ENCODE results near the gene RXFP3.

RXFP3 gene

GRCh38 chr5:33966805-33967204 is 30.6 kb downstream of the RXFP3 start:
- Histone ChIP-seq H3K9ac (ENCODE audit: low read length) (no peak overlapping the region), H3K4me3 (ENCODE audit: low read length) (no peak overlapping the region), H3K4me1 (ENCODE audit: control insufficient read depth, low read depth, low read length) (no peaks in the 10 kb centered on the region), H3K27ac (ENCODE audit: low read length) (no peak overlapping the region), H3K27me3 (ENCODE audit: control insufficient read depth, insufficient read depth, low read length) (no peaks in the 10 kb centered on the region), H3K36me3 (ENCODE audit: control insufficient read depth, low read depth, low read length) (no peaks in the 10 kb centered on the region), H3K9me3 (ENCODE audit: control insufficient read depth, low read depth, low read length) (no peaks in the 10 kb centered on the region)

DNA sequence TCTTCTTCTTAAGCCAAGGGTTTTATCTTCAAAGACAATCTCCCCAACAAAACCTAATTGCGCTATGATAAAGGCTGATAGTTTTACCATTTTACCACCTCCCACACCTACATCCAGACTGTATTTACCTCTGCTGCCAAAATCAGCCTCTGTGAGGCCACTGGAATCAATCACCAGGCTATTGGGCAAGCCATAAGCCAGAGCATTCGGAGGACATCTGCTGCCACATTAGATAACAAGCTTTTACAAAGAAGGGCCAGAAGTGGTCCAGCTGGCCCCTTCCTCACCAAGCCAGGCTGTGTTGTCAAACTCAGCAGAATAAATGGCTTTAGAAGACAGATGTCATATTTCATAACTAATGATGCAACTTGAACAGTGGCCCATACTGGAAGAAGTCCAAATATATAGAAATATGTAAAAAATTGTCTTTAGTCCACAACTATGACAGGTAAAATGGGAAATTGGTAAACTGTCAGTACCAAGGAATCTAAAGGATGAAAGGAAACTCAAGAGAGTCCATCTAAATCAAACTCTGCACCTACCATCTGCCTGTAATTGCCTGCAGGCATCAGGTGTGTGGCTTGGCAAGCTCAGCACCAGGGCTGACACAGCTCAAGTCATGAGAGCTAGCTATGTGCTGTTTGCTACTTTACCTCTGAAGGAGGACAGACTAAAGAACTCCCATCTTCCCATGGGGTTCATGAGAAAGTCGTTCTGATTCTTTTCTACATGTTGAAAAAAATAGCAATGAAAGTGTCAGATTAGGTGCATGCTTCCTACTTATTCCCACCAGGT is 32.2 kb downstream of the RXFP3 start:
- Histone ChIP-seq H3K9me3 (ENCODE audit: control insufficient read depth, low read depth, low read length) (no peaks in the 10 kb centered on the region), H3K27me3 (ENCODE audit: control insufficient read depth, insufficient read depth, low read length) (no peaks in the 10 kb centered on the region), H3K4me3 (ENCODE audit: low read length) (no peak overlapping the region), H3K4me1 (ENCODE audit: control insufficient read depth, low read depth, low read length) (no peaks in the 10 kb centered on the region), H3K9ac (ENCODE audit: low read length) (no peak overlapping the region), H3K27ac (ENCODE audit: low read length) (no peak overlapping the region), H3K36me3 (ENCODE audit: control insufficient read depth, low read depth, low read length) (no peaks in the 10 kb centered on the region)

DNA sequence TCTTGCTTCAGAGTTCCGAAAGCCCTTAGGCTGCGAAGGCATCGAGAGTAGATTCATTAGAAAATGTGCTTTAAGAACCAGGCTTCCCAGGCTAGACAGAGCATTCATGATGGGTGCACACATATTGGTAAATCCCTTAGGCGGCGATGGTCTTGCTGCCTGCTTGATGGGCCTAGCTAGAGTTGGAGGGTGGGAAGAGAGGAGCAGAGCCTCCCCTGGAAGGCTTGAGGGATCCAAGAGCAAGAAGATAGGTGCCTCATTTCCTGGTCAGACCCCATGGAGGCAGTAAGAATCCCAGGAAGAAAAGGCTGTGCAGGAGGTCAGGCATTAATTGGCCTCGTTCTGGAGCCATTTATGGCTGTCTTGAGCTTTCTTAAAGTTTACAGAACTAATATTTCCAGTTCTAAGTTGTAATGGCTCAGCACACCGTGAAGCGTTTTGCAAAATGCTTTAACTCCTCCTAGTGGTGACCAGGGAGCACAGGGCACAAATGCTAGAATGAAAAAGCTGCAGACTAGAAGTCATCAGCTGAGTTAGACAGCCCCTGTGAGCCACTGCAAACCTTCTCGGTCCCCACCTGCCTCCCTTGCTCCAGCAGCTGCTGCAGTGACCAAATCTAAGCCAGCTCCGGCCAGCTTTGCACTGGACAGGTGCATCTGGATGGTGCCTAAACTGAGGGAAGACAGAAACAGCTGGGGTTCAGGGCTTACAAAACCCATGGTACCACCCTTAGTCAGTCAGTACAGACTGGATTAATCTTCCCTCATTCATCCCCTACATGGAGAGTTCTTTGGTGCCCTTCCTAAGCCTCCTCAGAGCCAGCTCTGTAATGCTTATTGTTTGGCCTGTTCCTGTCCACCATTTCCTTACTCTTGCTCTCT is 33.6 kb downstream of the RXFP3 start:
- Histone ChIP-seq H3K27me3 (ENCODE audit: control insufficient read depth, insufficient read depth, low read length) (no peaks in the 10 kb centered on the region), H3K4me3 (ENCODE audit: low read length) (no peak overlapping the region), H3K36me3 (ENCODE audit: control insufficient read depth, low read depth, low read length) (no peaks in the 10 kb centered on the region), H3K4me1 (ENCODE audit: control insufficient read depth, low read depth, low read length) (no peaks in the 10 kb centered on the region), H3K9ac (ENCODE audit: low read length) (no peak overlapping the region), H3K9me3 (ENCODE audit: control insufficient read depth, low read depth, low read length) (no peaks in the 10 kb centered on the region), H3K27ac (ENCODE audit: low read length) (no peak overlapping the region)

- no peaks in the 10 kb centered on the region for H3K36me3 ChIP-seq (ENCODE audit: control insufficient read depth, low read depth, low read length)
Observed at GRCh38 chr5:33973271-33973670, 37.1 kb downstream of the RXFP3 start.

GRCh38 chr5:33975852-33976251 is 39.7 kb downstream of the RXFP3 start:
- Histone ChIP-seq H3K4me1 (ENCODE audit: control insufficient read depth, low read depth, low read length) (peaks cover 19% of the 10 kb centered on the region), H3K36me3 (ENCODE audit: control insufficient read depth, low read depth, low read length) (no peaks in the 10 kb centered on the region), H3K27ac (ENCODE audit: low read length) (no peak overlapping the region), H3K4me3 (ENCODE audit: low read length) (no peak overlapping the region), H3K27me3 (ENCODE audit: control insufficient read depth, insufficient read depth, low read length) (no peaks in the 10 kb centered on the region), H3K9ac (ENCODE audit: low read length) (no peak overlapping the region), H3K9me3 (ENCODE audit: control insufficient read depth, low read depth, low read length) (no peaks in the 10 kb centered on the region)

More at GRCh38 chr5:33973271-33973670, 37.1 kb downstream of the RXFP3 start:
- no peaks in the 10 kb centered on the region for H3K9me3 ChIP-seq (ENCODE audit: control insufficient read depth, low read depth, low read length)
- no peak overlapping the region for H3K9ac ChIP-seq (ENCODE audit: low read length)
- H3K27me3 ChIP-seq (ENCODE audit: control insufficient read depth, insufficient read depth, low read length), result no peaks in the 10 kb centered on the region
- H3K4me1 ChIP-seq (ENCODE audit: control insufficient read depth, low read depth, low read length), result peaks cover 11% of the 10 kb centered on the region
- no peak overlapping the region for H3K4me3 ChIP-seq (ENCODE audit: low read length)
- H3K27ac ChIP-seq (ENCODE audit: low read length), result no peak overlapping the region

DNA sequence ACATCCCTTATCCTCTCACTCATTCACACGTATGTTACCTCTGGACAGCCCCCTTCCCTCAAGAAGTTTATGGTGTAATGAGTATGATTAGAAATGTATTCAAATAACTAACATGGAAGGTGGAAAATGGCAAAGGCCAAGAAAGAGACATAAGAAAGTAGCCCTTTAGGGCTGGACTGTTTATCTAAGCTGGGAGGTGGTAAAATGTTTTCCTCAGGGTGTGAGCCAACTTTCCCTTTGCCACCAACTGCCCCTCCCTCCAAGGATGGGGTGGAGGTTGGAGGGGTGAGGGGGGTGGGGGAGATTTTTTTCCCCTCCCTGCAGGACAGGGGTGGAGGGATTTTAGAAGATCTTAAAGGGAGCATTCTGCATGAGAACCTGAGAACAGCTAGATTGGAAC is 40.1 kb downstream of the RXFP3 start:
- H3K9me3 ChIP-seq (ENCODE audit: control insufficient read depth, low read depth, low read length), result no peaks in the 10 kb centered on the region
- peaks cover 19% of the 10 kb centered on the region for H3K4me1 ChIP-seq (ENCODE audit: control insufficient read depth, low read depth, low read length)
- no peak overlapping the region for H3K9ac ChIP-seq (ENCODE audit: low read length)
- no peak overlapping the region for H3K27ac ChIP-seq (ENCODE audit: low read length)
- no peaks in the 10 kb centered on the region for H3K27me3 ChIP-seq (ENCODE audit: control insufficient read depth, insufficient read depth, low read length)
- H3K4me3 ChIP-seq (ENCODE audit: low read length), result no peak overlapping the region
- no peaks in the 10 kb centered on the region for H3K36me3 ChIP-seq (ENCODE audit: control insufficient read depth, low read depth, low read length)

DNA sequence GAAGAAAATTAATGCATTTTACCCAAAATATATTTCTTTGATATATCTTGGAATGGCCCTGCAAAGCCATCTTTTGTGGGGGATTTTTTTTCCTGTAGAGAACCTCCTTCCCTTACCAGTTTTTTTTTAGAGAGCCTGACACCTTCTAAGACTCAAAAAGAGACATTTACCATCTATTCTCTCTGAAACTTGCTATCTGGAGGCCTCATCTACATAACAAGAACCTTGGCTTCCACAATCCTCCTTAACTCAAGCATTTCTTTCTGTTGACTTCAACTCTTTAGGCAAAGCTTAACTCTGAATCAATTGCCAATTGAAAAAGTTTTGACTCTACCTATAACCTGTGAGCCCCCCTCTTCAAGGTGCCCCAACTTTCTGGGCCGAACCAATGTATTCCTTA is 42.1 kb downstream of the RXFP3 start:
- H3K27ac ChIP-seq (ENCODE audit: low read length), result no peak overlapping the region
- H3K27me3 ChIP-seq (ENCODE audit: control insufficient read depth, insufficient read depth, low read length), result no peaks in the 10 kb centered on the region
- H3K9me3 ChIP-seq (ENCODE audit: control insufficient read depth, low read depth, low read length), result no peaks in the 10 kb centered on the region
- H3K4me1 ChIP-seq (ENCODE audit: control insufficient read depth, low read depth, low read length), result peaks cover 19% of the 10 kb centered on the region
- H3K36me3 ChIP-seq (ENCODE audit: control insufficient read depth, low read depth, low read length), result no peaks in the 10 kb centered on the region
- peak overlapping the region; percentile 6 for H3K4me3 ChIP-seq (ENCODE audit: low read length)
- H3K9ac ChIP-seq (ENCODE audit: low read length), result no peak overlapping the region

GRCh38 chr5:33980030-33980429 is 43.8 kb downstream of the RXFP3 start:
- H3K27me3 ChIP-seq (ENCODE audit: control insufficient read depth, insufficient read depth, low read length), result no peaks in the 10 kb centered on the region
- H3K9me3 ChIP-seq (ENCODE audit: control insufficient read depth, low read depth, low read length), result no peaks in the 10 kb centered on the region
- H3K9ac ChIP-seq (ENCODE audit: low read length), result no peak overlapping the region
- H3K4me1 ChIP-seq (ENCODE audit: control insufficient read depth, low read depth, low read length), result peaks cover 19% of the 10 kb centered on the region
- H3K36me3 ChIP-seq (ENCODE audit: control insufficient read depth, low read depth, low read length), result no peaks in the 10 kb centered on the region
- no peak overlapping the region for H3K4me3 ChIP-seq (ENCODE audit: low read length)
- no peak overlapping the region for H3K27ac ChIP-seq (ENCODE audit: low read length)

DNA sequence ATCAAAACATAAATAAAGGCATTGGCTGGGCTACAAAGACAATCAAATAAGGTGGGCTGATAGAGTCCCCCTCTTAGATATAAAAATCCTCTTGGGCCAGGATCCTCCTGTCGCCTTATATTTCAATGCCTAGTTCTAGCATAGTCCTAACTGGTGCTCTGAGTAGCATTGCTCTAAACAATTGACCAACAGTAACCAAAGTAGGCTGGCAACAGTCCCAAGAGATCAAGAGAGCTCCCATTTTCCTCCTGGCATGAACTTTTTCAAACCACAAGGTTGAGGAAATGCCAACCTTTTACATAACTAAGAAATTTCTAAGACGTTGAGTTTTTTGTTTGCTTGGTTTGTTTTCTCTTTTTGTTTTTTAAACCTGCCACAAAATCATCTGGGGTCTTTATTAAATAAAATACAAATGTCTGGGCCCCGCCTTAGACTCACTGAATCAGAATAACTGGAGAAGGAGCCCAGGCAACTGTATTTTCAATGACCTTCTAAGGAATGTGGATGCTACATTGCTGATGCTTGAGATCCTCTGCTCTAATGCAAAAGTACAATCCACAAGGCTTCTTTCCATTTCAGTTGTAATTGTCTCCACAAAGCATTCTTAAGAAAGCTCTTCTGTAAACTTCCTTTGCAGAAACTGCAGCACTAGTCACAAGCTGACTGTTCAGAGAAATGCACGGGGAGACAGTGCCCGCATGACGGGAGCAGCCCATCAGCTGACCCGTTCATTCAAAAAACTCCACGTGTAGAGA is 45.4 kb downstream of the RXFP3 start:
- Histone ChIP-seq H3K9ac (ENCODE audit: low read length) (no peak overlapping the region), H3K4me1 (ENCODE audit: control insufficient read depth, low read depth, low read length) (peaks cover 19% of the 10 kb centered on the region), H3K27me3 (ENCODE audit: control insufficient read depth, insufficient read depth, low read length) (no peaks in the 10 kb centered on the region), H3K9me3 (ENCODE audit: control insufficient read depth, low read depth, low read length) (no peaks in the 10 kb centered on the region), H3K4me3 (ENCODE audit: low read length) (no peak overlapping the region), H3K36me3 (ENCODE audit: control insufficient read depth, low read depth, low read length) (no peaks in the 10 kb centered on the region), H3K27ac (ENCODE audit: low read length) (no peak overlapping the region)

- peaks cover 4% of the 10 kb centered on the region for H3K4me1 ChIP-seq (ENCODE audit: control insufficient read depth, low read depth, low read length)
- no peaks in the 10 kb centered on the region for H3K9me3 ChIP-seq (ENCODE audit: control insufficient read depth, low read depth, low read length)
- peaks cover 9% of the 10 kb centered on the region for H3K36me3 ChIP-seq (ENCODE audit: control insufficient read depth, low read depth, low read length)
- H3K4me3 ChIP-seq (ENCODE audit: low read length), result no peak overlapping the region
- no peaks in the 10 kb centered on the region for H3K27me3 ChIP-seq (ENCODE audit: control insufficient read depth, insufficient read depth, low read length)
- no peak overlapping the region for H3K9ac ChIP-seq (ENCODE audit: low read length)
- H3K27ac ChIP-seq (ENCODE audit: low read length), result no peak overlapping the region
Observed at GRCh38 chr5:33984178-33984577, 48.0 kb downstream of the RXFP3 start.

DNA sequence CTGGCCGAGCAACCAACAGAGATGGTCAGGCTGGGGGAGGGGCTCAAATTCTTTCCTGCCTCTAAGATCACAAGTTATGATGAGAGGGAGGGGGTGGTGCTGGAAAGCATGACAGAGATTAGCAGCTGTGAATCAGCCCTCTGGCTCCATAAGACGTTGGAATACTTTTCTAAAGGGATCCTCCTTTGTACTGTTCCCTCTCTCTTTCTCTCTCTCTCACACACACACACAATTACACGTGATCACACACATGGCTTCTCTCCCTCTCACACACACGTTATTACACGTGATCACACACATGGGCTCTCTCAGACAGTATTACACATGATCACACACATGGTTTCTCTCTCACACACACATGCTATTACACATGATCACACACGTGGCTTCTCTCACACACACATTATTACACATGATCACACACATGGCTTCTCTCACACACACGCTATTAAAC is 48.5 kb downstream of the RXFP3 start, which contains the start of gene SLC45A2:
Gene SLC45A2, minus strand, starts transcription at position 23 of the 454 bp plus-strand sequence. CDS start 110 bp downstream, outside the sequence.
- H3K4me3 ChIP-seq (ENCODE audit: low read length), result no peak within 1 kb of the TSS
- H3K36me3 ChIP-seq (ENCODE audit: control insufficient read depth, low read depth, low read length), result peaks cover 10% of the 10 kb centered on the region
- H3K9me3 ChIP-seq (ENCODE audit: control insufficient read depth, low read depth, low read length), result no peaks in the 10 kb centered on the region
- H3K27ac ChIP-seq (ENCODE audit: low read length), result no peak within 1 kb of the TSS
- no peak within 1 kb of the TSS for H3K9ac ChIP-seq (ENCODE audit: low read length)
- H3K27me3 ChIP-seq (ENCODE audit: control insufficient read depth, insufficient read depth, low read length), result no peaks in the 10 kb centered on the region
- H3K4me1 ChIP-seq (ENCODE audit: control insufficient read depth, low read depth, low read length), result no peaks in the 10 kb centered on the region
